Adipose tissue (tissue), 3 donors: ENCODE data around the gene TMEM175. TPM values are rescaled to one million over a fixed set of nuclear protein-coding genes. Genes with fewer than 3 reads are reported as not detected.
"Not testable (repeated sequence)": the region's sequence is repeated elsewhere in the genome, so short reads cannot be mapped to it uniquely, and the experiment has no call there.

ENCODE experiments used
- H3K27ac ChIP-seq: one replicate; pipeline ENCODE4 v1.5.1; 2013; ENCODE audit warnings: low read depth, low read length
- WGBS, 3 donors: extraction: QIAGEN DNeasy Blood & Tissue Kit; methylation state at CpG; one replicate each; pipeline ENCODE4 v1.1.7; 2013; 5-methylcytosine and 5-hydroxymethylcytosine counted together
- polyA plus RNA-seq, 3 donors: library from polyadenylated mRNA; stranded (reverse); fragments of 200-250 nt; gene quantifications; one replicate each; pipeline ENCODE4 v1.2.3, GENCODE V29; 2013
- donor health status: healthy with polysubstance abuse.
- donor health status: Bipolar disorder and iron deficiency.
- donor health status: healthy.

TMEM175 gene
- polyA plus RNA-seq, 3 donors: 13.8 to 33.2 (median 22.7) TPM

DNA sequence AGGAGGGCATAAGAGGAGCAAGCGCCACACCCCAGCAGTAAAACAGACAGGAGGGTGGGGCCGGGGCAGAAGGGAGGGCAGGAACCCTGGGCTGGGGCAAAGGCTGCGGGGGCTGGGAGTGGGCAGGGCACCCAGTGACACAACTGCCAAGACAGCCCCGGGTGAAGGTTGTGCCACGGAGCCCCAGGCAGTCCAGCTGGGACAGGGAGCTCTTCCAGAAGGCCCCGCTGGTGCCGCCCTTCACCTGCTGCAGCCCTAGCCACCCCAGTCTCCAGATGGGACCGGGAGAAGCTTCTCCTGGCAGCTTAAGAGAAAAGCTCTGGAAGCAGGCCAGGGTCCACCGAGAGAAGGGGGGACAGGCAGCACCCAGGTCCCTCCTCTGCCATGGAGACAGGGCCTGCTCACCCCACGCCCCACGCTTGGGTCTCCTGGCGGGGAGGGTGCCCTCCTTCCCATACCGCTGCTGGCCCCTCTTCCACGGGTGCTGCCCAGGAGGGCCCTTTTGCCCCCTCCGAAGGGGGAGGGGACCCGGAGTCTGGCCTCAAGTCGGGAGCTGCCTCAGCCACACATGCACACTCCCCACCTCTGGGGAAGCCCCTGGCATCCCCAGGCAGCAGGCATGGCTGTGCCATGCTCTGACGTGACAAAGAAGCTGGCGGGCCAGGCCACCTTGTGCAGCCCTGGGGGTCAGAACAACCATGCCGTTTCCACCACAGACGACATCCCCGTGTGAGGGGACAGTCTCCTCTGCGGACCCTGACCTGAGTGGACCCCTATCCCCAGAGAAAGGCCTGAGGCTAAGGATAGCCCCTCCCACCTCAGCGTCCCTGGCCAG is 39.6 kb downstream of the TMEM175 start:
- 60 to 70% (median 60%) methylated on average over 23 to 24 of the region's 24 CpGs for WGBS, 3 donors

DNA sequence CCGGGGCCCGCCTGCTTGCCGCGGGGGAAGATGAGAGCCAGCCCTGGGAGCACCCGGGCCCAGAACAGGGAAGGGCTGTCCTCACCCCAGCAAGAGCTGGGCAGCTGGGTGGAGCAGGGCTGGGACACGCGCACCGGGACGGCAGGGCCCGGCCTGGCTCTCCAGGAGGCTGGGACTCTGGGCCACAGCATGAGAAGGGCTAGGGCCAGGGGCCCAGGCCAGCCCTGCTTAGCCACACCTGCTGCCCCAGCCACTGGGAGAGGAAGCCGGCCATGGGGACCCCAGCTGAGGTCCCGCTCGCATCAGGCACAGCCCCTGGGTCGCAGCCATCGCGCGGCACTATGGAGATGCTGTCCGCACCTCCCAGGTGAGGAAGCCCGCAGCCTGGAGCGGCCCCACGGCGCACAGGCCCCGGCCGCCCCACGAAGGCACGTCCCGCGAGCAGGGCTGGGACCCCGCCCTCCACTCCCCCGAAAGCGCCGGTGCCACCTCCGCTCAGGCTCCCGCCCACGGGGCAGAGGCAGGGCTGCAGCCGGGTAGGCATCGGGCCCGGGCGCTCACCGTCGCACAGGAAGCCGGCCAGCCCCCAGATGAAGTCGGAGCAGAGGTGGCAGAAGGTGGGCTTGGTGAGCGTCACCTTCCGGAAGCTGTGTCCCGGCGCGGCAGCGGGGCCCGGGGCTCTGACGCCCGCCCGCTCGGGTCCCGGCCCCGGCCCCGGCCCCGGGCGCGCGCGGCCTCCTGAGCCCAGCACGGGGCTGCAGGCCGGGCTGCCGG is 40.6 kb downstream of the TMEM175 start:
- H3K27ac ChIP-seq: no peak overlapping the region
- 0 to 2% (median 1%) methylated on average over 49 to 64 of the region's 65 CpGs for WGBS, 3 donors

More for the DNA sequence above, 39.6 kb downstream of the TMEM175 start:
- H3K27ac ChIP-seq: no peak overlapping the region

DNA sequence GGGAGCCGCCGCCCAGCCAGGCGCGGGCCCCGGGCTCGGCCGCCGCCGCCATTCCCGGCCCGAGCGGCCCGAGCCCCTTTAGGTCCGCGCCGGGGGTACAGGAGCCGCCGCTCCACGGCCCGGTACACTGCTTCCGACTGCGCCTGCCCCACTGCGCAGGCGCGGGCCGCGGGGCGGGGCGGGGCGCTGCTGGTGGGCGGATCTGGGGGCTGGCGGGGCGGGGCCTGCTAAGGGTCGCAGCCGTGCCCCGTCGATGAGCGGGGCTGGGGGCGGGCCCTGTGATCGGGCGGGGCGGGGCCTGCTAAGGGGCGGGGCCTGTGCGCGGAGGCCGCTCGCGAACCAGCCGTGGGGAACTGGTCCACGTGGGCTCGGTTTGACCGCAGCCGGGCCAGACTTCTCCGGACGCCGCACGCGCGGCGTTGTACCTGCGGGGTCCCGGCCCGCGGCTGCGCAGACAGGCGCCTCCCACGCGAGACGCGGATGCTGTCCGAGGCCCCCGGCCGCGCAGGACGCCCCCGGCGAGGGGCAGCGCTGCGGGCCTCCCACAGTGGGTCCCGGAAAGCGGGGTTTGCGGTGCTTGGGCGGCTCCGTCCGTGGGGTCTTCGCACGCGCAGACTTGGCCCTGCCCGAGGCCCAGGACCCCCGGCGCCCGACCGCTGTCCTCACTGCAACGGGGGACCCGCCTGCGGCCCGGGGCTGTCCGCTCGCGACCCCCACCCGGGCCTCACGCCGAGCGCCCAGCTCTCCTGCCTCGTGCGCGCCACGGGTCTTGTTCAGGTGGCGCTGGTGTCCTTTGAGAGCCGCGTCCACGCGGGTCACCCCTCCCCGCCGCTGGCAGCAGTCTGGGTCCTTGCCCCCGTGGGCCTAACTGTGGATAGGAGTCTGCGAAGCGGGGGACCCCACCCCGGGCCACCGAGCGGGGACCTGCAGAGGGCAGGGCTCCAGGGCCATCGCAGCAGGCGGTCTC is 41.5 kb downstream of the TMEM175 start, which contains the start of gene DGKQ:
Gene DGKQ (minus strand): TSS at position 139 of the 967 bp plus-strand sequence. CDS start 87 bp downstream, at position 52.
- 23 to 32% (median 24%) methylated on average over 89 to 123 of the region's 123 CpGs for WGBS, 3 donors
- H3K27ac ChIP-seq: no peak within 1 kb of the TSS

DNA sequence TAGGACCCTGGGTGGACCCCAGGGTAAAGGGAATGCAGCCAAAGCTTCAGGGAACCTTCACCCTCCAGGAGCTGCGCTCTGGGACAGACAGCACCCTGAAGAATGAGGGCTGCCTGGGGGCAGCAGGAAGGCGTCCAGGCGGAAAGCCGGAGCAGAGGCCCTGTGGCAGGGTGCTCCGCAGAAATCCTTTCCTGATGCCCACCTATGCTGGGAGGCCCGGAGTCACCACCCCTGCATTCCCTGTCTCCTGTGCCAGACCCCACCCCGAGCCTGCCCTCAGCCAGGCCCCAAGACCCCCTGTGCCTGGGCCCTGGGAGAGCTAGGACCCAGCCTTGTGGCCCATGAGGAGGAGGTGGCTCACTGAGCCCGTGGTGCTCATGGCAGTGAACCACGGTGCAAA is 42.4 kb downstream of the TMEM175 start:
- 92 to 94% (median 93%) methylated on average over 8 to 9 of the region's 9 CpGs for WGBS, 3 donors
- H3K27ac ChIP-seq: no peak overlapping the region

DNA sequence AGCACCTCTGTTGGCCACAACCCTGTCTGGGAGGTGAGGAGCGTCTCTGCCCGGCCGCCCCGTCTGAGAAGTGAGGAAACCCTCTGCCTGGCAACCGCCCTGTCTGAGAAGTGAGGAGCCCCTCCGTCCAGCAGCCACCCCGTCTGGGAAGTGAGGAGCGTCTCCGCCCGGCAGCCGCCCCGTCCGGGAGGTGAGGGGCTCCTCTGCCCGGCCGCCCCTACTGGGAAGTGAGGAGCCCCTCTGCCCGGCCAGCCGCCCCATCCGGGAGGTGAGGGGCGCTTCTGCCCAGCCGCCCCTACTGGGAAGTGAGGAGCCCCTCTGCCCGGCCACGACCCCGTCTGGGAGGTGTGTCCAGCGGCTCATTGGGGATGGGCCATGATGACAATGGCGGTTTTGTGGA is 43.8 kb downstream of the TMEM175 start:
- 89 to 100% (median 97%) methylated on average over 5 to 22 of the region's 25 CpGs for WGBS, 3 donors
- not testable (repeated sequence) for H3K27ac ChIP-seq

DNA sequence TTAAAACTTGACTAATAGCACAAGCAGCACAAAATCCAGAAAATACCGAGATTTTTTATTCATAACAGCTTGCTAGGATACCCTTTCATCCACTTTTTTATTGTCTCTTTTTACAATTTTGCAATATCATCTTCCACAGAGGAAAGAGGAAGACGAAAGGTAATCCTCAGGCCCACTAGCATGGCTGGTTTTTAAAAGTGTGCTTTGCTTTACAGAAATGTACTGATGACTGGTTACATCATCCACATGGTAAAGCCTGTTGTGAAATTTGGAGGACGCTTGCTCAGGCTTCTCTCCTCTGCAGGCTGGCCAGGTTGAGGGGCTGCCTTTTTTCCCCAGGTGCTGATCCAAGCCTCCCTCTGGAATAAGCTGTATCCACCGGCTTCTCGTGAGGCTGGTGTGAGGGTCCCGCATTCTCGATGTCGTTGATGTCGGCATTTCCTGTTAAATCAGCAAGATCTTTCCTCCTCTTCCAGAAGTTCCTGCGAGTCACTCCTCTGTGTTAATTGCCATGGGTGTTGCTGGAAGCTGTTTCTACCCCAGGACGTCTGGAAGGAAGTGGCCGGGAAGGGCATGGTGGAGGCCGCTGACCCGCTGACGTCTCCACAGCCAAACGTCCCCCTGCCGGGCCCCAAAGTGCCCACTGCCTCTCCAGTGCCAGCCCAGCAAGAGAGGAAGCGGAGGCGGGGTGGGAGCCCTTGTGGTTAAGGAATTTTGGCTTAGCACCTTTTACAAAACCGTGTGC is 46.9 kb downstream of the TMEM175 start:
- WGBS, 3 donors: 31 to 68% (median 34%) methylated on average over 20 of the region's 20 CpGs
- H3K27ac ChIP-seq: no peak overlapping the region

DNA sequence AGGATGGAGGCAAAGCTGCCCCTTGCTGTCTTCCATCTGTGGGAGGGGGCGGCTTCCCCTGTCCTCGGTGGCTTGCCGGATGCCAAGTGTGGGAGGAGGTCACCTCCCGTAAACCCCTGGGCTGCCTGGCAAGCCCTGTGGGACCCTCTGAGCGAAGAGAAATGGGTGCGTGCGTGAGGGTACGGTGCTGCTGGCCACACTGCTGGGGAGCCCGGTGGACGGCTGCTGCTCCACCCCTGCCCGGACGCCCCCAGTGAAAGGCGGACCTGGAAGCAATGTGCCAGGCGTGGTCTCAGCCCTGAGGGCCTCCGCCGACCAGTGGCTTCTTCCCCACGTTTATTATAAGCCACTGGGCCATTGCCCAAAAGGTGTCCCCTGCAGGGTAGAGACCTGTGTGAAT is 50.0 kb downstream of the TMEM175 start:
- WGBS, 3 donors: 91 to 94% (median 92%) methylated on average over 17 of the region's 17 CpGs
- H3K27ac ChIP-seq: no peak overlapping the region

DNA sequence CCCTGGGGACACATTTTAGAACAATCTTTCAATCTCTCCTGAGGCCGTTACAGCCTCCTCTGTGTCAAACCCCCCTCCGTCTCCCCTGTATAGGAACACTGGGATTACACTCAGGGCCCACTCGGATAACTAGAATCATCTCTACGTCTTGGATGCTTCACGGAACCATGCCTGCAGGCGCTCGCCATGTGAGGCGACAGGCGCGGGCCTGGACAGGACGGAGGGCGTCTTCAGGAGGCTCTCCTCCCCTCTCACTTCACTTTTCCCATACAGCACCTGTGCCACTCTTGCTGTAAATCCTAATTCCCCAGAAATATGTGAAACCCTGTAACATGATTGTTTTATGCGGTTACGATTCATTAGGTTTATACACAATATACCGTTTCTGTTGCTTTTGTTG is 50.6 kb downstream of the TMEM175 start:
- no peak overlapping the region for H3K27ac ChIP-seq
- WGBS, 3 donors: 96 to 98% (median 98%) methylated on average over 15 of the region's 15 CpGs

DNA sequence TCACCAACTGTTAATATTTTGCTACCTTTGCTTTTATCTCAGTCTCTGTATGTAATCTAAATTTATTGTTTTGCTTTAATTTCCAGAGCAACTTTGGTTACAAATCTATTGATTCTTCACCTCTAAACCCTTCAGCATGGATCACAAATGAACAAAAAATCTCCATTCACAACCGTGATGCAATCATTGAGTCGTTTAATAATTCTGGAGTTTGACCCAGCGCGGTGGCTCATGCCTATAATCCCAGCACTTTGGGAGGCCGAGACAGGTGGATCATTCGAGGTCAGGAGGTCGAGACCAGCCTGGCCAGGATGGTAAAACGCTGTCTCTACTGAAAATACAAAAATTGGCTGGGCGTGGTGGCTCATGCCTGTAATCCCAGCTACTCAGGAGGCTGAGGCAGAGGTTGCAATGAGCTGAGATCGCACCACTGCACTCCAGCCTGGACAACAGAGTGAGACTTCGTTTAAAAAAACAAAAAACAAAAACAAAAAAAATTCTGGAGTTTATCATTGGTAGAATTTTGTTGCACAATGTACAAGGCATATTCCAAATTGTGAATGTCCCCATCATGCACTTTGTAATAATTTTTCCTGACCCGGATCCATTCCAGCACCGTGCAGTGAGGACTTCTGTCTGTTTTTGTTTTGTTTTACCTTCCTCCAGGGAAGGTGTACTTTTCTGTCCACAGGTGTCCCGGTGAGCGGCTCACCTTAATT is 52.2 kb downstream of the TMEM175 start:
- 68 to 83% (median 82%) methylated on average over 15 of the region's 15 CpGs for WGBS, 3 donors
- no peak overlapping the region for H3K27ac ChIP-seq

DNA sequence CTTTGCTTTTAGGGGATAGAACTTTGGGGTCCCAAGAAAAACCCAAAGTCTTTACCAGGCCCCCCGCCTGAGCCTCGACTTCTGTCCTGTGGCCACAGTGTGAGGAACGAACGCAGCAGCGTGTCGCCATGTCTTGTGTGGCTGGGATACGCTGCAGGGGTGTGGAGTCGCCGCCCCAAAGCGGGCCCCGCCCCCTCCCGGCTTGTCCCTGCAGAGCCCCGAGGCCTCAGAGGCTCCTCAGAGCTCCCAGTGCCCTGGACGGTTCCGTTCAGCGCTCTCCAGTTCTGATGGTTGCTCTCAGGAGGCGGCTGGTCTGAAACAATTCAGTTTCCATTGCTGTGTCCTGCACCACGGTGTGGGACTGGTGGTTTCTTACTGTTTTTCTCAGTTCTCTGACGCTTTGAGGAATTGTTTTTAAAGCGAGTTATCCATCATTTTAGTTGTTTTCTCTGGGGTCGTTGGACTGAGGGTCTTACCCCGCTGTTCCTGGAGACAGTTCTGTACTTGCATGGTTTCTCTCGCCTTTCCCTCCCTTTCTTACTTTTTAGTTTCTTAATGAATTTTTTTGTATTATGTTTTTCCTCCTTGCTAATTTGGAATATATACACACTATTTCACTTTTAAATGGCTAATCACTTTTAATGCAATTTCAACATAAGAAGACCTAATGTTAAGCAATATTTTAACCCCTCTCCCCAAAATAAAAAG is 53.0 kb downstream of the TMEM175 start:
- 28 to 58% (median 52%) methylated on average over 23 of the region's 23 CpGs for WGBS, 3 donors

DNA sequence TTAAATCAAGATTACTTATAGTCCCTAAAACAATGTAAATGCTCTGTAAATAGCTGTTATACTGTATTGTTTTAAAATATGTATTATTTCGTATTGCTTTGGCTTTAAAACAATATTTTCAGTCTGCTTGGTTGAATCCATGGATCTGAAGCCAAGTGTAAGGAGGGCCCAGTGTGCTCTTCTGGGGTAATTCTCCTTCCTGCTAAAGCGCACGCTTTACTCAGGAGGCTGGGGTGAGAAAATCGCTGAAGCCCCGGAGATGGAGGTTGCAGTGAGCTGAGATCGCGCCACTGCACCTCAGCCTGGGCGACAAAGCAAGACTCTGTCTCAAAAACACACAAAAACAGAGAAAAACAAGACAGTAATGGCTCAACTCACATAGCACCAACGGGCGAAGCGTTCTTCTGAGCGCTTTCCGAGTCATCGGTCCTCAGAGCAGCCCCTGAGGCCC is 54.2 kb downstream of the TMEM175 start:
- 3% methylated on average over 14 of the region's 14 CpGs for WGBS, 3 donors
- no peak overlapping the region for H3K27ac ChIP-seq

More for the DNA sequence above, 53.0 kb downstream of the TMEM175 start:
- H3K27ac ChIP-seq: no peak overlapping the region

DNA sequence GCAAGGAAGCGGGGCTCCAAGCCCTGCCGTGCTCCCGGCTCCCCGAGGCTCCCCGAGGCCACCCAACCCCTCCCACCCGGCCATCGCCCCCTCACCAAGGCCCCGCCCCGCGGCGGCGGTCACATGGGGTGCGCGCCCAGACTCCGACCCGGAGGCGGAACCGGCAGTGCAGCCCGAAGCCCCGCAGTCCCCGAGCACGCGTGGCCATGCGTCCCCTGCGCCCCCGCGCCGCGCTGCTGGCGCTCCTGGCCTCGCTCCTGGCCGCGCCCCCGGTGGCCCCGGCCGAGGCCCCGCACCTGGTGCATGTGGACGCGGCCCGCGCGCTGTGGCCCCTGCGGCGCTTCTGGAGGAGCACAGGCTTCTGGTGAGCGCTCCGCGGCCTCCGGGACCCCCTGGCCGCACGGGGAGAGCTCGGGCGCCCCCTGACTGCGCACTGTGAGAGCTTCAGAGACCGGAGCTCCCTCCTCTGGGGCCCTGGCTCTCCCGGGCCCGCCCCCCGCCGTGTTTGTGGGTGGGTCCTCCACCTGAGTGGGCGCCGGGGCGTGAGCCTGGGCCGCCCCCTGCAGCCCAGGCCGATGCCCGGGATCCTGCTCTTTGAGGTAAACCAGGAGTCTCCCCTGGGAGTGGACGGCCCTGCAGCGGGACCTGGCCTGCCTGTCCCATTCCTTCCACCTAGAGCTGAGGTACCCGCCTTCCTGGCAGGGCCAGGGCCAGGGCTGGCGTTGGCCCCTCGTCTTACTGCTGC is 54.8 kb downstream of the TMEM175 start, which contains the start of gene IDUA:
Gene IDUA (plus strand): TSS at position 166 of the 745 bp plus-strand sequence. CDS start 41 bp downstream, at position 207.
- WGBS, 3 donors: 1 to 2% (median 1%) methylated on average over 49 to 69 of the region's 69 CpGs
- no peak within 1 kb of the TSS for H3K27ac ChIP-seq

DNA sequence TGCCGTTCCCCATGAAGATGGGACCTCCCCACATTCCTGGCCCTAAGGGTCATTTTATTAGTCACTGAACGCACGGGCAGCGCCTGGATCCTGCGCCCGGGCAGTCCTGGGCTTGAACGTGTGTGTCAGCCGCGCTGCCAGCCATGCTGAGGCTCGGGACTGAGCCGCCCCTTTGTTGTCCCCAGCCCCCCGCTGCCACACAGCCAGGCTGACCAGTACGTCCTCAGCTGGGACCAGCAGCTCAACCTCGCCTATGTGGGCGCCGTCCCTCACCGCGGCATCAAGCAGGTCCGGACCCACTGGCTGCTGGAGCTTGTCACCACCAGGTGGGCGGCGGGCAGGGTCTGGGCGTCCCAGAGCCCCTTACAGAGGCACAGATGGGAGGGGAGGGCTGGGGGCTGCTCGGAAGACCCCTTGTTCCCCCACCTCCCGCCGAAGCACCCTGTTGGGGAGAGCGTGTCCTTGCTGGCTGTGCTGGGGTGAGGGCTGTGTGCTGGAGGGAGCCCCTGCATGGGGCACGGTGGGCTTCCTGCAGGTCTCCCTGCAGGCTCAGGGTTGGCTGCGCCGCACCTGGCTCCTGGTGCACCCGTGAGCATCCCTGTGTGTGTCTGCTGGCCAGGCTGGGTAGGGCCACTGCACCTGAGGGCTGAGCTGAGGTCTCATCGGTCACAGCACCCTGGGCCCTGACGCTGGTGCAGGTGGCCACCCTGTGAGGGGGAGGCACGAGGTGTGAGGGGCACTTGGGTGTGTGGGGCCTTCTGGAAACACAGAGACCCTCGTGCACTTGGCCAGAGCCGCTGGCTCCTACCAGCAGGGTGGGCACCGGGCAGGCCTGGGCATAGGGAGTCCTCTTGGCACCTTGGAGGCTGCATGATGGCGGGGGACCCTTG is 55.6 kb downstream of the TMEM175 start:
- H3K27ac ChIP-seq: no peak overlapping the region
- 70 to 81% (median 71%) methylated on average over 37 of the region's 37 CpGs for WGBS, 3 donors
